ENCODE data around the gene FN3K.

- TF ChIP-seq GATA3 (IDR thresholded peaks at IDR 0.05; ENCODE audit: low read depth, low read length), result no peak
- TF ChIP-seq GATA2 (IDR thresholded peaks at IDR 0.05; ENCODE audit: low read depth, low read length), result no peak
Measured at GRCh38 chr17:82797061-82797460, 61.6 kb downstream of the FN3K start.
